Endothelial cell of umbilical vein (primary cell): ENCODE data around the gene ZNF490. TPM values are rescaled to one million over a fixed set of nuclear protein-coding genes. Genes with fewer than 3 reads are reported as not detected.

Experiments
- Bru-seq: library from RNA; stranded (reverse); fragments of 400-500 nt; gene quantifications from one replicate; lab custom pipeline; 2021; lab: Mats Ljungman, UMichigan
- BruChase-seq, 2 experiments: library from RNA; stranded (reverse); fragments of 400-500 nt; gene quantifications; one replicate each; lab custom pipeline; 2021; lab: Mats Ljungman, UMichigan
- BruUV-seq: library from RNA; stranded (reverse); fragments of 400-500 nt; replicated peaks from 2 replicates; lab custom pipeline; 2021; lab: Mats Ljungman, UMichigan
- CTCF ChIA-PET: fragments of 300-600, 350-600 bp; sonication (Branson Sonifier 250); formaldehyde crosslinking; loops from one replicate; lab custom pipeline; 2021; ENCODE audit warnings: antibody characterized with exemption, inconsistent platforms; lab: Charles Lee
- POLR2A ChIA-PET: fragments of 300-600, 350-600 bp; sonication (Branson Sonifier 250); formaldehyde crosslinking; loops from one replicate; lab custom pipeline; 2021; ENCODE audit warnings: antibody characterized with exemption, inconsistent platforms; lab: Charles Lee
- DNase-seq: peaks from one replicate; pipeline ENCODE4 v3.0.0-alpha.2; 2011; ENCODE audit warnings: low read depth, low spot score
- FAIRE-seq: peaks from 2 replicates; lab custom pipeline; 2011; peaks lifted over from hg19 to GRCh38; lab: Jason Lieb, UNC
- H2AFZ ChIP-seq: 2 replicates; pipeline ENCODE4 v1.6.0; 2012; ENCODE audit warnings: low read depth, low read length, control low read depth, inconsistent platforms
- H3K27ac ChIP-seq: 2 replicates; pipeline ENCODE4 v1.5.1; 2011; ENCODE audit warnings: low read depth, mild to moderate bottlenecking, control low read depth, low read length, moderate library complexity; ENCODE audit not compliant: insufficient read depth
- H3K27me3 ChIP-seq, 2 experiments: 2 replicates each; pipeline versions ENCODE4 v1.6.0 to v1.6.1; 2011; ENCODE audit warnings: low read length in 2 of 2, mixed read lengths in 1 of 2; ENCODE audit not compliant: control insufficient read depth in 2 of 2, insufficient read depth in 2 of 2
- H3K36me3 ChIP-seq, 2 experiments: 2 replicates in 1 of 2; 3 replicates in 1 of 2; pipeline ENCODE4 v1.5.1; 2011; ENCODE audit warnings: low read length in 2 of 2, mild to moderate bottlenecking in 1 of 2, moderate library complexity in 1 of 2; ENCODE audit not compliant: control insufficient read depth in 2 of 2, insufficient read depth in 2 of 2; ENCODE audit errors: extremely low read depth in 1 of 2
- H3K4me1 ChIP-seq: 3 replicates; pipeline ENCODE4 v1.5.1; 2011; ENCODE audit warnings: mild to moderate bottlenecking, low read length; ENCODE audit not compliant: control insufficient read depth, insufficient read depth; ENCODE audit errors: extremely low read depth
- H3K4me2 ChIP-seq: 2 replicates; pipeline ENCODE4 v1.6.1; 2011; ENCODE audit warnings: low read length, control low read depth, mixed read lengths; ENCODE audit not compliant: insufficient read depth
- H3K4me3 ChIP-seq, 3 experiments: fragments of 200-600 bp in 1 of 3; sonication (generic), shearing (Covaris generic) in 1 of 3; replicated peaks in 1 of 3; 2 replicates each; pipeline ENCODE4 v1.5.1; 2011 to 2016; ENCODE audit warnings: control low read depth in 3 of 3, low read length in 3 of 3, mild to moderate bottlenecking in 2 of 3, inconsistent platforms in 1 of 3, low read depth in 1 of 3, moderate library complexity in 1 of 3; ENCODE audit not compliant: insufficient read depth in 1 of 3
- H3K79me2 ChIP-seq: 2 replicates; pipeline ENCODE4 v1.6.0; 2012; ENCODE audit warnings: low read length, inconsistent platforms; ENCODE audit not compliant: control insufficient read depth, insufficient read depth
- H3K9ac ChIP-seq: replicated peaks from 2 replicates; pipeline ENCODE3; 2011; ENCODE audit warnings: low read length, control low read depth; ENCODE audit not compliant: insufficient read depth; ENCODE audit errors: extremely low read depth
- H3K9me1 ChIP-seq: replicated peaks from 3 replicates; pipeline ENCODE4 v1.6.0; 2011; ENCODE audit warnings: mild to moderate bottlenecking, low read length; ENCODE audit not compliant: control insufficient read depth, insufficient read depth; ENCODE audit errors: extremely low read depth
- H3K9me3 ChIP-seq: replicated peaks from 2 replicates; pipeline ENCODE4 v1.5.1; 2012; ENCODE audit warnings: low read length, inconsistent platforms; ENCODE audit not compliant: control insufficient read depth, insufficient read depth
- H4K20me1 ChIP-seq: replicated peaks from 2 replicates; pipeline ENCODE3; 2011; ENCODE audit warnings: mild to moderate bottlenecking, low read length; ENCODE audit not compliant: control insufficient read depth, insufficient read depth; ENCODE audit errors: extremely low read depth
- EZH2 ChIP-seq: IDR thresholded peaks from 2 replicates; pipeline ENCODE4 v1.6.1; 2012; ENCODE audit warnings: borderline replicate concordance, low read depth, mild to moderate bottlenecking, moderate library complexity, low read length, inconsistent platforms; ENCODE audit not compliant: severe bottlenecking
- FOS ChIP-seq: IDR thresholded peaks from 2 replicates; pipeline ENCODE4 v1.6.1; 2011; ENCODE audit warnings: mild to moderate bottlenecking, low read length, moderate library complexity, borderline replicate concordance; ENCODE audit not compliant: insufficient read depth
- GATA2 ChIP-seq: IDR thresholded peaks from 2 replicates; pipeline ENCODE4 v1.7.0; 2011; ENCODE audit warnings: low read depth, mild to moderate bottlenecking, moderate library complexity, mixed read lengths, low read length; ENCODE audit not compliant: insufficient read length, insufficient read depth
- MYC ChIP-seq: IDR thresholded peaks from one replicate; pipeline ENCODE4 v1.6.1; 2011; ENCODE audit warnings: mild to moderate bottlenecking, low read depth, low read length
- POLR2A ChIP-seq: IDR thresholded peaks from 2 replicates; pipeline ENCODE4 v1.6.1; 2012; ENCODE audit warnings: low read depth, mild to moderate bottlenecking, control low read depth, low read length
- POLR2AphosphoS5 ChIP-seq: IDR thresholded peaks from 2 replicates; pipeline ENCODE4 v1.6.1; 2012; ENCODE audit warnings: low read depth, mild to moderate bottlenecking, control low read depth, low read length, moderate library complexity; ENCODE audit not compliant: insufficient read depth
- dilution Hi-C: fragments of 300-500 bp; cut with MboI; formaldehyde crosslinking; loops from one replicate; pipeline ENCODE4 v1.15.0; 2019; ENCODE audit warnings: low sequenced_read_pairs; ENCODE audit not compliant: extremely low pct_ligation_motif_present
- intact Hi-C: fragments of 100-400 bp; cut with micrococcal nuclease; formaldehyde crosslinking; loops from one replicate; pipeline ENCODE4 v1.10.0; 2022
- long read RNA-seq: library from polyadenylated mRNA; stranded (forward); transcript quantifications from one replicate; pipeline ENCODE4 v2.0.0, GENCODE V29; 2021
- polyA minus RNA-seq, 3 experiments: library from RNA; depleted of rRNA, polyadenylated mRNA; stranded (reverse); fragments of >200 nt; gene quantifications; 1 replicate in 1 of 3; 2 replicates in 2 of 3; pipeline ENCODE4 v1.2.3, GENCODE V29; 2011
- polyA plus RNA-seq, 4 experiments: library from polyadenylated mRNA; depleted of rRNA in 3 of 4; stranded (reverse) in 3 of 4; unstranded in 1 of 4; fragments of >200 nt; gene quantifications; 2 replicates each; pipeline versions ENCODE4 v1.2.1 to v1.2.3, GENCODE V29; 2011 to 2012; ENCODE audit warnings: missing spikeins in 1 of 4
- total RNA-seq: library from RNA; stranded (reverse); gene quantifications from 2 replicates; pipeline ENCODE4 v1.2.3, GENCODE V29; 2021
- TF ChIP-seq, protein P1 (sequence below): IDR thresholded peaks from 2 replicates; pipeline ENCODE4 v1.6.1; 2011; ENCODE audit not compliant: insufficient read depth, insufficient read length
- TF ChIP-seq, protein P2 (sequence below), 2 donors: IDR thresholded peaks; 1 replicate in 1 of 2; 2 replicates in 1 of 2; pipeline ENCODE4 v1.5.1; 2011; ENCODE audit warnings: low read length in 2 of 2, mild to moderate bottlenecking in 2 of 2, moderate library complexity in 2 of 2, control low read depth in 1 of 2, inconsistent platforms in 1 of 2, low read depth in 1 of 2; ENCODE audit not compliant: insufficient read depth in 1 of 2; ENCODE audit errors: extremely low read depth in 1 of 2

The ZNF490 gene
- total RNA-seq, result 5.7 and 6.3 TPM in 2 replicates
- 0.89 and 1.4 TPM in 2 replicates for polyA plus RNA-seq
- 1.7 and 1.9 TPM in 2 replicates for polyA plus RNA-seq (2011; cell fraction: cytosol; rRNA removed)
- 1.5 and 2.8 TPM in 2 replicates for polyA plus RNA-seq (2011; cell fraction: nucleus; rRNA removed)
- polyA plus RNA-seq (2012), result 0.70 and 1.8 TPM in 2 replicates
- 19.8 and 23.1 TPM in 2 replicates for polyA minus RNA-seq
- 3.4 TPM for polyA minus RNA-seq (2011; cell fraction: cytosol; rRNA and poly(A)+ RNA removed)
- polyA minus RNA-seq (2011; cell fraction: nucleus; rRNA and poly(A)+ RNA removed), result 6.3 and 7.5 TPM in 2 replicates
- Bru-seq, nascent RNA, result percentile 55 among the genes with signal in this experiment
- BruChase-seq, experiment 1, labeled RNA remaining after a 6-hour chase, result percentile 56 among the genes with signal in this experiment
- percentile 54 among the genes with signal in this experiment for BruChase-seq, experiment 2, labeled RNA remaining after a 2-hour chase
- long read RNA-seq, full-length matches to known transcripts, result 5 of 19 reads
- long read RNA-seq, partial matches to known transcripts, result 1 of 19 reads
- long read RNA-seq, other reads (novel, unspliced or antisense), result 13 of 19 reads

DNA sequence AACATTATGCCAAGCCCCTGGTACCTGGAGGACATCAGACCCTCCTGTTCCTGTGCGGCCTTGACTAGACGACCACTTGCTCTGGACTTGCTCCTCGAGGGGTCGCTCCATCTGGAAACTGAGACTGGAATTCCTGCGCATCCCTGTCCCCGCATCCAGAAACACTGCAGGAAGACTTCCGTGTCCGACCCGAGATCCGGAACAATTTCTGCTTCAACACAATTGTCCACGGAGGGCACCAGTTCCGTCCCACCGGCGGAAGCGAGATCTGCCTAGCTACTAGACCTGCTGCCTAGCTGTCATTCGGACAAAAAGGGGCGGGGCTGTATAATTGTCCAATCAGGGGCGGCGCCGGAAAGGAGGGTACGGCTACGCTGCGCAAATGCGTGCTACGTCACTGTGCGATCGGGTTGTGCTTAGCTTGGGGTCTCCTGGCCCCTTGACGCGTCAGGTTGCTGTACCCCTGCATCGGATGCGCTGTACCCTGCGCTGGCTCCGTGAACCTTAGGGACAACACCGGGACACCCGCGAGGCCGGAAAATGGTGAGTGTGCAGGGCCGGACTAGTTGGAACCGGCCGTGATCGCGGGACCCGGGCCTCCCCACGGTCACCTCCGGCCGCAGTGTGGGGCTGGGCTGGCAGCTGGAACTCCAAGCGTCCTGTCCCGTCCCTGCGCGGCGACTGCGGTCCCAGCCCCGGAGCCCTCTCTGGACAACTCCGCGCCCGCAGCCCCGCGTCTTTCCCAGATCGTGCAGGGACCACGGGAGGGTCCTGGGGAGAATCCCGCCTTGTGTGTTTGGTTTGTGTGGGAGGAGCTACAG lies at the start of gene ZNF490, which contains the start of gene ZNF791:
ZNF490 (minus strand) TSS at position 274 of the 821 bp plus-strand sequence; CDS start at position 141, 133 bp downstream.
ZNF791 (plus strand) TSS at position 381 of the 821 bp plus-strand sequence; CDS start at position 541, 160 bp downstream.
- intact Hi-C loops, result loop anchor here (1.0 to 10.0 kb wide), 5 partner anchors 59 to 316 kb away; partner anchors contain the start of genes GET3, TRIR, ZNF44 and ZNF443
- no peaks in the 10 kb centered on the region for H3K9me3 ChIP-seq

More for the DNA sequence above, at the start of gene ZNF490, which contains the start of gene ZNF791:
- H3K27ac ChIP-seq, result peak within 1 kb of the TSS; percentile 91
- H3K9me1 ChIP-seq, result no peaks in the 10 kb centered on the region
- ChIA-PET POLR2A (interaction anchor here (0.5 to 1.3 kb wide), 4 partner anchors 19 to 269 kb away, joined by 3 to 10 read pairs (median 4); no protein-coding TSS in a partner anchor), CTCF (interaction anchor here (0.9 to 1.4 kb wide), 9 partner anchors 17 to 687 kb away, joined by 3 to 13 read pairs (median 3); no protein-coding TSS in a partner anchor)
- no peaks in the 10 kb centered on the region for H4K20me1 ChIP-seq
- no peaks in the 10 kb centered on the region for H3K27me3 ChIP-seq
- peak within 1 kb of the TSS; percentile 99 for H3K4me2 ChIP-seq
- H3K4me1 ChIP-seq, result peaks cover 13% of the 10 kb centered on the region
- H3K4me3 ChIP-seq, result peak within 1 kb of the TSS; percentile 83 to 97 (median 91)
- FAIRE-seq (peak; percentile 98), DNase-seq (peak; percentile 97)
- H3K36me3 ChIP-seq, result peaks cover 3 to 15% of the 10 kb centered on the region in 2 experiments
- peak within 1 kb of the TSS; percentile 91 for H3K9ac ChIP-seq
- TSS peak; percentile 59 for BruUV-seq
- TF ChIP-seq, protein P1, sequence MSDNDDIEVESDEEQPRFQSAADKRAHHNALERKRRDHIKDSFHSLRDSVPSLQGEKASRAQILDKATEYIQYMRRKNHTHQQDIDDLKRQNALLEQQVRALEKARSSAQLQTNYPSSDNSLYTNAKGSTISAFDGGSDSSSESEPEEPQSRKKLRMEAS, result no peak
- TF ChIP-seq POLR2A, result peak; percentile 74
- TF ChIP-seq, protein P2, sequence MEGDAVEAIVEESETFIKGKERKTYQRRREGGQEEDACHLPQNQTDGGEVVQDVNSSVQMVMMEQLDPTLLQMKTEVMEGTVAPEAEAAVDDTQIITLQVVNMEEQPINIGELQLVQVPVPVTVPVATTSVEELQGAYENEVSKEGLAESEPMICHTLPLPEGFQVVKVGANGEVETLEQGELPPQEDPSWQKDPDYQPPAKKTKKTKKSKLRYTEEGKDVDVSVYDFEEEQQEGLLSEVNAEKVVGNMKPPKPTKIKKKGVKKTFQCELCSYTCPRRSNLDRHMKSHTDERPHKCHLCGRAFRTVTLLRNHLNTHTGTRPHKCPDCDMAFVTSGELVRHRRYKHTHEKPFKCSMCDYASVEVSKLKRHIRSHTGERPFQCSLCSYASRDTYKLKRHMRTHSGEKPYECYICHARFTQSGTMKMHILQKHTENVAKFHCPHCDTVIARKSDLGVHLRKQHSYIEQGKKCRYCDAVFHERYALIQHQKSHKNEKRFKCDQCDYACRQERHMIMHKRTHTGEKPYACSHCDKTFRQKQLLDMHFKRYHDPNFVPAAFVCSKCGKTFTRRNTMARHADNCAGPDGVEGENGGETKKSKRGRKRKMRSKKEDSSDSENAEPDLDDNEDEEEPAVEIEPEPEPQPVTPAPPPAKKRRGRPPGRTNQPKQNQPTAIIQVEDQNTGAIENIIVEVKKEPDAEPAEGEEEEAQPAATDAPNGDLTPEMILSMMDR (IDR thresholded peaks at IDR 0.05; ENCODE audit: extremely low read depth in 1 of 2, insufficient read depth in 1 of 2, low read depth in 1 of 2, low read length in 2 of 2), result peak; percentile 6 to 22
- TF ChIP-seq FOS, result no peak
- TF ChIP-seq GATA2, result no peak
- TF ChIP-seq MYC, result no peak
- TF ChIP-seq EZH2, result no peak
- peak; percentile 62 for TF ChIP-seq POLR2AphosphoS5
- peak within 1 kb of the TSS; percentile 91 for H2AFZ ChIP-seq
- peaks cover 36% of the 10 kb centered on the region for H3K79me2 ChIP-seq
- dilution Hi-C loops, result no loop called here
